Neuron (in vitro differentiated cells): ENCODE results near the gene SH3BP4.

Source experiments
- H2AFZ ChIP-seq: one replicate; pipeline ENCODE4 v1.6.1; 2013; ENCODE audit warnings: low read depth, mild to moderate bottlenecking, inconsistent platforms, low read length, moderate library complexity
- H3K27me3 ChIP-seq: one replicate; pipeline ENCODE4 v1.6.1; 2013; ENCODE audit warnings: low read length; ENCODE audit not compliant: insufficient read depth
- H3K36me3 ChIP-seq: one replicate; pipeline ENCODE4 v1.6.1; 2013; ENCODE audit warnings: low read length; ENCODE audit not compliant: insufficient read depth
- H3K4me1 ChIP-seq: one replicate; pipeline ENCODE4 v1.6.1; 2013; ENCODE audit warnings: low read length; ENCODE audit not compliant: insufficient read depth
- H3K4me3 ChIP-seq: 2 replicates; pipeline ENCODE4 v1.5.1; 2013; ENCODE audit warnings: mild to moderate bottlenecking, low read length, moderate library complexity
- H3K9me3 ChIP-seq: one replicate; pipeline ENCODE4 v1.6.1; 2013; ENCODE audit warnings: low read length

Gene SH3BP4

DNA sequence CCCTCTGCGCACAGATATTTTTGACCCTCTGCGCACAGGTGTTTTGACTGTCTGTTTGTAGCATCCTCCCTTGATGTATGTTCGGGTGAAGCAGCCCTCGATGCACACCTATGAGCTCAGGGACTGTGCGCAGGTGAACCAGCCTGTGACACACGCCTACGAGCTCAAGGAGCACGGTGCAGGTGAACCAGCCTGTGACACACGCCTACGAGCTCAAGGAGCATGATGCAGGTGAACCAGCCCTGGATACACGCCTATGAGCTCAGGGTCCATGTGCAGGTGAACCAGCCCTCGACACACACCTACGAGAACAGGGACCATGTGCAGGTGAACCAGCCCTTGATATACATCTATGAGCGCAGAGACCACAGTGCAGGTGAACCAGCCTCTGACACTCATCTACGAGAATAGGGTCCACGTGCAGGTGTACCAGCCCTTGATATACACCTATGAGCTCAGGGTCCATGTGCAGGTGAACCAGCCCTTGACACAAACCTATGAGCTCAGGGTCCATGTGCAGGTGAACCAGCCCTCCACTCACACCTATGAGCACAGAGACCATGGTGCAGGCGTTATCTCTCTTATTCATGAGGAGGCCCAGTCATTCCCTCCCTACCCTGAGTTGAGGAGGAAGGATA, 33.9 kb downstream of the SH3BP4 start:
- H3K4me1 ChIP-seq = peaks cover 11% of the 10 kb centered on the region
- peaks cover 20% of the 10 kb centered on the region for H3K36me3 ChIP-seq
- H2AFZ ChIP-seq = no peak overlapping the region
- no peaks in the 10 kb centered on the region for H3K27me3 ChIP-seq
- H3K4me3 ChIP-seq = no peak overlapping the region
- peaks cover 18% of the 10 kb centered on the region for H3K9me3 ChIP-seq

- Histone ChIP-seq H3K4me3 (no peak overlapping the region), H3K9me3 (peaks cover 21% of the 10 kb centered on the region), H3K4me1 (peaks cover 5% of the 10 kb centered on the region), H3K27me3 (no peaks in the 10 kb centered on the region), H3K36me3 (peaks cover 24% of the 10 kb centered on the region), H2AFZ (no peak overlapping the region)
Measured at GRCh38 chr2:234986390-234986789, 34.6 kb downstream of the SH3BP4 start.

DNA sequence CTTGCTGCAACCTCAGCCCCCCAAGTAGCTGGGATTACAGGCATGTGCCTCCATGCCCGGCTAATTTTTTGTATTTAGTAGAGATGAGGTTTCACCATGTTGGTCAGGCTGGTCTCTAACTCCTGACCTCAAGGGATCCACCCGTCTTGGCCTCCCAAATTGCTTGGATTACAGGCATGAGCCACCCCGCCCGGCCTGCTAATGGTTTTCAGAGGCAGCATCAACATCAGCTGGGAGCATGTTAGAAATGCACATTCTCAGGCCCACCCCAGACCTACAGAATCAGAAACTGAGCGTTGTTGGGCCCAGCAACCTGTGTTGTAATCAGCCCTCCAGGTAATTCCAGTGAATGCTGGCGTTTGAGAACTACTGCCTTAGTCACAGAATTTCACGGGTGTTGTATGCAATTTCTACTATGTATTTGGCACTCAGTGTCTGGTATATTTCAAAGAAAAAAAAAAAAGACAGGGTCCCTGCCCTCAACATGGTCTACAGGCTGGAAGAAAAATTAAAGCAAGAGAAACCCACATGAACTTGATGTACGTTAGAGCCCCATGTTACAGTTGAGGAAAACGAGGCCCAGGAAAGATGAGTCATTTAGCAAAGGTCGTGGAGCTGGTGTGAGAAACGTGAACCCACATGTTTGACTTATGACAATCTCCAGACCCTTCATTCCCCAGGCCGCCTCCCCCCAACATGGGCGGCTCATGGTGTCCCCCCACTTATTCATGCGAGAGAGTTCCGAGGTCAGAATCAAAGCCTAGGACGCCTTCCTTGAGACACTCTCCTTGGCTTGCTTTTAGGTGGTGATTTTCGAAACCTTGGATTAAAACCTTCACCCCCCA, 35.3 kb downstream of the SH3BP4 start:
- H3K27me3 ChIP-seq = no peaks in the 10 kb centered on the region
- no peaks in the 10 kb centered on the region for H3K4me1 ChIP-seq
- peaks cover 27% of the 10 kb centered on the region for H3K36me3 ChIP-seq
- no peak overlapping the region for H2AFZ ChIP-seq
- H3K9me3 ChIP-seq = peaks cover 21% of the 10 kb centered on the region
- no peak overlapping the region for H3K4me3 ChIP-seq

DNA sequence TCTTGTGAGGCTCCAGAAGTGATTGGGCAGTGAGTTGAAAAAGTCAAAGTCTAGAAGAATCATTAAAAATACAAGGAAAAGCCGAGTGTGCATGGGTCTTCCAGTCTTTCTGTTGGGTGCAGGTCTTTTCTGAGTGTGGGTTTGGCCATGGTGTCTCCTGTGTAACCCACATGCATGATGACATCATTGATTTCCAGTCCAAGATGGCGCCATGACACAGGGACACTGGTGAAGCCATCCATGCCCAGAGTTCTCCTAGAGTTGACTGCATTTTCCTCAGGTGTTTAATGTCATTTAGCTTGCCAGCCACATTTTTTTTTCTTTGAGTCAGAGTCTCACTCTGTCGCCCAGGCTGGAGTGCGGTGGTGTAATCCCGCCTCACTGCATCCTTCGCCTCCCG, 35.9 kb downstream of the SH3BP4 start:
- Histone ChIP-seq H3K9me3 (peaks cover 25% of the 10 kb centered on the region), H3K4me1 (no peaks in the 10 kb centered on the region), H3K36me3 (peaks cover 33% of the 10 kb centered on the region)

DNA sequence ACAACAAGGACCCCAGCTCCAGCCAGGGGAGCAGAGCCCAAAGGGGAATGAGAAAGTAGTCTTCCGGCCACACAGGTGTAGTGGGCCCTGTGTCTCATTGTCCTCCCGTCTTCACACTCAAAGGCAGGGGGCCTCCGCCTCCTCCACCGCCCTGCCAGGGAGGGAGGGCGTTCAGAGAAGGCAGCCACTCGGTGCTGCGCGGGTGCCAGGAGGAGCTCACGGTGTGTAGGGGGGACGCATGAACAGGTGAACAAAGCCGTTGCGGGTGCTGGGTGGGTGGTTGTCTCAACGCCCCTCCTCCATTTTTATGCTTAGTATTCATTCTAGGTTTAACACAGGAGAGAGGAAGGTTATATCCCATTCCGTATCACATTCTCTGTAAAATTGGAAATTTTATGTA, 36.7 kb downstream of the SH3BP4 start:
- no peak overlapping the region for H3K4me3 ChIP-seq
- H3K27me3 ChIP-seq = no peaks in the 10 kb centered on the region
- H3K36me3 ChIP-seq = peaks cover 33% of the 10 kb centered on the region
- peaks cover 4% of the 10 kb centered on the region for H3K4me1 ChIP-seq
- H3K9me3 ChIP-seq = peaks cover 31% of the 10 kb centered on the region
- no peak overlapping the region for H2AFZ ChIP-seq

More for the DNA sequence above, 35.9 kb downstream of the SH3BP4 start:
- no peak overlapping the region for H3K4me3 ChIP-seq
- no peaks in the 10 kb centered on the region for H3K27me3 ChIP-seq
- no peak overlapping the region for H2AFZ ChIP-seq

GRCh38 chr2:234989183-234989701, 37.4 kb downstream of the SH3BP4 start:
- Histone ChIP-seq H3K9me3 (peaks cover 31% of the 10 kb centered on the region), H3K4me3 (no peak overlapping the region), H3K36me3 (peaks cover 33% of the 10 kb centered on the region), H3K4me1 (peaks cover 12% of the 10 kb centered on the region), H3K27me3 (no peaks in the 10 kb centered on the region), H2AFZ (no peak overlapping the region)

DNA sequence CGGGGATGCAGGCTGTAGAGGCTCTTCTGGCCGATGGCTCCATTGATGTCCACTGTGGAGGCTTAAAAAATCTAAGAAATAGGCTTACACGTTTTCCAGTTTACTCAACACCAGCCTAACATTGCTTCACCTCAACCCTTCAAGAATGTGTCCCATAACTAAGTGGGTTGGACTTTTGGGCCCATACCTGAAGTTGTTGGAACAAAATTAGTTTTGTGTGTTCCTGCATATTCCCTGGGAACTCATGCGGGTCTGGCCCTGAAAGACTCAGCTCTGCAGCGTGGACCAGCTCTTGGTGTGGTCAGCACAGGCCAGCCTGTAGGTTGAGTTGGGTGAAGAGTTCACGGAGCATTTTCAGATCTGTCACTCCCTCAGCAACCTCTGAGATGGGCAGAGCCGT, 38.5 kb downstream of the SH3BP4 start:
- Histone ChIP-seq H3K27me3 (no peaks in the 10 kb centered on the region), H3K4me3 (no peak overlapping the region), H3K4me1 (peaks cover 22% of the 10 kb centered on the region), H3K9me3 (peaks cover 31% of the 10 kb centered on the region), H3K36me3 (peaks cover 39% of the 10 kb centered on the region), H2AFZ (no peak overlapping the region)

DNA sequence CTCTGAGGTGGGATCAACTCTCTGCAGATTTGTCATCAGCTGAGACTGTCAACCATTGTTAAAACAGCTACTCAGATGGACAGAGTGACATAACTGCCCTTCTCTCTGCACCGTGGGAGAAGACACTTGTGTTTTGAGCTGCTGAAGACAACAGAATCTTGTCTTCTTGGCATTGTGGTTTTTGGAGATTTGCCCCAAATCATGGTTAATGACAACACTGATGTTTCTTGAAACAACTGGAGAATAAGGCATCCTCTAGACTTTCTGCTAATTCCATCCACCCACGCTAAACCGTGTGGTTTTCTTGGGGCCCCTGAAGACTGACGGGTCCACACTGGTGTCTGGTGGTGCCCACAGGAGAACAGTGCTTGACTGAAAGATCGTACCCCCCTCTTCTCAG, 39.5 kb downstream of the SH3BP4 start:
- no peak overlapping the region for H2AFZ ChIP-seq
- peaks cover 41% of the 10 kb centered on the region for H3K36me3 ChIP-seq
- no peak overlapping the region for H3K4me3 ChIP-seq
- peaks cover 26% of the 10 kb centered on the region for H3K9me3 ChIP-seq
- H3K4me1 ChIP-seq = peaks cover 32% of the 10 kb centered on the region
- no peaks in the 10 kb centered on the region for H3K27me3 ChIP-seq

DNA sequence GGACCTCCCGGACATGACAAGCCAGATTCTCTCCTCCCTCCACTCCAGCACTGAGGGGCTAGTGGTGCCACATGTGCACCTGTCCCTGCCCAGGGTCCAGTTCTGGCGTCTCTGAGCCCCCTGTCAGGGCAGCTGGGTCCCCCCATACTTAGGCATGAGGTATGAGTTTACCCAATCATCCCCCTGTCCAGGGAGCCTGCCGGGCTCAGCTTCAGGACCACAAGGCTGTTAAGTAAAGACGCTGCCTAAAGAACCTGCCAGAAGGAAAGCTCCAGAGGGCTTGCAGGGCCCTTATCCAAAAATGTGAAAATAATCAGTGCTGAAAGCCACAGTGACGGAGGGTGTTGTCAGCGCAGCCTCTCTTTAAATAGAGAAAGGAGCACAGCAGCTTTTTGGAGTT, 40.0 kb downstream of the SH3BP4 start:
- peaks cover 26% of the 10 kb centered on the region for H3K9me3 ChIP-seq
- H3K36me3 ChIP-seq = peaks cover 42% of the 10 kb centered on the region

GRCh38 chr2:234992196-234992595, 40.4 kb downstream of the SH3BP4 start:
- H3K9me3 ChIP-seq = peaks cover 23% of the 10 kb centered on the region
- no peak overlapping the region for H2AFZ ChIP-seq
- H3K36me3 ChIP-seq = peaks cover 46% of the 10 kb centered on the region
- H3K27me3 ChIP-seq = no peaks in the 10 kb centered on the region
- no peak overlapping the region for H3K4me3 ChIP-seq
- peaks cover 41% of the 10 kb centered on the region for H3K4me1 ChIP-seq

More for the DNA sequence above, 40.0 kb downstream of the SH3BP4 start:
- H2AFZ ChIP-seq = no peak overlapping the region
- no peaks in the 10 kb centered on the region for H3K27me3 ChIP-seq
- peaks cover 37% of the 10 kb centered on the region for H3K4me1 ChIP-seq
- no peak overlapping the region for H3K4me3 ChIP-seq

GRCh38 chr2:234992624-234993349, 41.0 kb downstream of the SH3BP4 start:
- Histone ChIP-seq H3K4me3 (no peak overlapping the region), H3K27me3 (no peaks in the 10 kb centered on the region), H2AFZ (no peak overlapping the region), H3K4me1 (peaks cover 42% of the 10 kb centered on the region), H3K9me3 (peaks cover 22% of the 10 kb centered on the region), H3K36me3 (peaks cover 47% of the 10 kb centered on the region)

GRCh38 chr2:234993541-234993981, 41.7 kb downstream of the SH3BP4 start:
- H3K4me3 ChIP-seq = no peak overlapping the region
- peaks cover 42% of the 10 kb centered on the region for H3K4me1 ChIP-seq
- H3K27me3 ChIP-seq = no peaks in the 10 kb centered on the region
- peaks cover 51% of the 10 kb centered on the region for H3K36me3 ChIP-seq
- H2AFZ ChIP-seq = no peak overlapping the region
- peaks cover 21% of the 10 kb centered on the region for H3K9me3 ChIP-seq
